Muscle of leg (tissue), 11 donors: ENCODE data around the gene EIF4G1. TPM values are rescaled to one million over a fixed set of nuclear protein-coding genes. Genes with fewer than 3 reads are reported as not detected.

Source experiments
- DNase-seq: peaks from one replicate; pipeline ENCODE4 v3.0.0; 2013
- H3K27ac ChIP-seq: one replicate; pipeline ENCODE4 v1.5.1; 2013; ENCODE audit warnings: mild to moderate bottlenecking, low read length, control low read depth
- H3K27me3 ChIP-seq: one replicate; pipeline ENCODE4 v1.6.1; 2013; ENCODE audit warnings: low read length; ENCODE audit not compliant: control insufficient read depth, insufficient read depth
- H3K36me3 ChIP-seq: one replicate; pipeline ENCODE4 v1.6.1; 2013; ENCODE audit warnings: low read length; ENCODE audit not compliant: control insufficient read depth, insufficient read depth
- H3K4me1 ChIP-seq: one replicate; pipeline ENCODE4 v1.6.1; 2013; ENCODE audit warnings: low read length; ENCODE audit not compliant: control insufficient read depth, insufficient read depth
- H3K4me3 ChIP-seq: one replicate; pipeline ENCODE4 v1.5.1; 2013; ENCODE audit warnings: low read length, control low read depth
- H3K9me3 ChIP-seq: replicated peaks from 2 replicates; pipeline ENCODE4 v1.6.1; 2013; ENCODE audit warnings: low read depth, low read length; ENCODE audit not compliant: control insufficient read depth
- WGBS: methylation state at CpG from one replicate; pipeline ENCODE4 v1.1.5; 2013; ENCODE audit warnings: missing lambda C conversion rate; ENCODE audit not compliant: insufficient coverage; 5-methylcytosine and 5-hydroxymethylcytosine counted together
- polyA plus RNA-seq, 8 donors: library from polyadenylated mRNA; unstranded; fragments of 120-200 nt; gene quantifications; one replicate each; pipeline versions ENCODE4 v1.2.1 to v1.2.3, GENCODE V29; 2013; ENCODE audit warnings: inconsistent platforms in 1 of 8, low replicate concordance in 1 of 8; ENCODE audit not compliant: insufficient read length in 8 of 8, insufficient read depth in 1 of 8
- total RNA-seq: library from RNA; stranded (reverse); fragments of 120-200 nt; gene quantifications from one replicate; pipeline ENCODE4 v1.2.4, GENCODE V29; 2013

The EIF4G1 gene
- total and polyA plus RNA-seq, 9 donors: 115 to 242 (median 193) TPM

- H3K9me3 ChIP-seq: no peaks in the 10 kb centered on the region
- peaks cover 15% of the 10 kb centered on the region for H3K4me1 ChIP-seq
- H3K27me3 ChIP-seq: no peaks in the 10 kb centered on the region
- 90% methylated on average over 9 of the region's 24 CpGs for WGBS
- DNase-seq: no peak
- H3K27ac ChIP-seq: no peak overlapping the region
- H3K4me3 ChIP-seq: no peak overlapping the region
- H3K36me3 ChIP-seq: peaks cover 28% of the 10 kb centered on the region
These were observed 43.1 kb downstream of the EIF4G1 start for GRCh38 chr3:184357248-184358123.

GRCh38 chr3:184358124-184358767 lies 43.8 kb downstream of the EIF4G1 start:
- WGBS: 87% methylated on average over 9 of the region's 12 CpGs
- H3K27ac ChIP-seq: no peak overlapping the region
- no peaks in the 10 kb centered on the region for H3K27me3 ChIP-seq
- peaks cover 25% of the 10 kb centered on the region for H3K36me3 ChIP-seq
- H3K4me3 ChIP-seq: no peak overlapping the region
- peaks cover 15% of the 10 kb centered on the region for H3K4me1 ChIP-seq
- no peaks in the 10 kb centered on the region for H3K9me3 ChIP-seq
- DNase-seq: no peak

- no peaks in the 10 kb centered on the region for H3K27me3 ChIP-seq
- H3K9me3 ChIP-seq: no peaks in the 10 kb centered on the region
- peaks cover 19% of the 10 kb centered on the region for H3K4me1 ChIP-seq
- peak; percentile 46 for DNase-seq
- 48% methylated on average over 11 of the region's 14 CpGs for WGBS
- no peak overlapping the region for H3K27ac ChIP-seq
- H3K36me3 ChIP-seq: peaks cover 23% of the 10 kb centered on the region
- no peak overlapping the region for H3K4me3 ChIP-seq
These were observed 44.5 kb downstream of the EIF4G1 start for GRCh38 chr3:184358921-184359350.

- no peak for DNase-seq
- Histone ChIP-seq H3K4me3 (no peak overlapping the region), H3K9me3 (no peaks in the 10 kb centered on the region), H3K27ac (no peak overlapping the region), H3K27me3 (no peaks in the 10 kb centered on the region), H3K36me3 (peaks cover 26% of the 10 kb centered on the region), H3K4me1 (peaks cover 21% of the 10 kb centered on the region)
- WGBS: 45% methylated on average over 8 of the region's 9 CpGs
These were observed 45.2 kb downstream of the EIF4G1 start for GRCh38 chr3:184359610-184360009.

GRCh38 chr3:184360070-184360928 lies 45.9 kb downstream of the EIF4G1 start:
- H3K4me1 ChIP-seq: peaks cover 21% of the 10 kb centered on the region
- no peaks in the 10 kb centered on the region for H3K27me3 ChIP-seq
- H3K9me3 ChIP-seq: no peaks in the 10 kb centered on the region
- H3K4me3 ChIP-seq: peak overlapping the region; percentile 65
- H3K27ac ChIP-seq: no peak overlapping the region
- DNase-seq: no peak
- 42% methylated on average over 4 of the region's 12 CpGs for WGBS
- peaks cover 33% of the 10 kb centered on the region for H3K36me3 ChIP-seq

GRCh38 chr3:184360929-184361531 lies 46.6 kb downstream of the EIF4G1 start:
- 6% methylated on average over 23 of the region's 24 CpGs for WGBS
- Histone ChIP-seq H3K36me3 (peaks cover 29% of the 10 kb centered on the region), H3K4me3 (peak overlapping the region; percentile 65), H3K9me3 (no peaks in the 10 kb centered on the region), H3K27me3 (no peaks in the 10 kb centered on the region), H3K27ac (peak overlapping the region; percentile 40), H3K4me1 (peaks cover 21% of the 10 kb centered on the region)
- DNase-seq: no peak

- Histone ChIP-seq H3K4me3 (peak within 1 kb of the TSS; percentile 88), H3K36me3 (peaks cover 33% of the 10 kb centered on the region), H3K27ac (peak within 1 kb of the TSS; percentile 99), H3K4me1 (peaks cover 21% of the 10 kb centered on the region), H3K27me3 (no peaks in the 10 kb centered on the region), H3K9me3 (no peaks in the 10 kb centered on the region)
- peak; percentile 84 for DNase-seq
- under 1% methylated on average over 56 of the region's 56 CpGs for WGBS
These were observed 47.1 kb downstream of the EIF4G1 start, which contains the start of the genes CLCN2 and POLR2H for GRCh38 chr3:184361532-184361931. TSS of gene CLCN2 (minus strand) at chr3:184361605. CDS start at chr3:184361479, 126 bp downstream. TSS of gene POLR2H (plus strand) at chr3:184361710. CDS start at chr3:184363493, 1,783 bp downstream.

- no peak for DNase-seq
- no peaks in the 10 kb centered on the region for H3K27me3 ChIP-seq
- under 1% methylated on average over 30 of the region's 38 CpGs for WGBS
These were observed 47.7 kb downstream of the EIF4G1 start for GRCh38 chr3:184361932-184362667.

More at GRCh38 chr3:184361932-184362667, 47.7 kb downstream of the EIF4G1 start:
- H3K4me1 ChIP-seq: peaks cover 21% of the 10 kb centered on the region
- H3K27ac ChIP-seq: peak overlapping the region; percentile 99
- H3K9me3 ChIP-seq: no peaks in the 10 kb centered on the region
- H3K36me3 ChIP-seq: peaks cover 32% of the 10 kb centered on the region
- peak overlapping the region; percentile 88 for H3K4me3 ChIP-seq
